HG03442 (cell line): Measurements from ENCODE around the gene FAM174B.
"Not testable (repeated sequence)": the region's sequence is repeated elsewhere in the genome, so short reads cannot be mapped to it uniquely, and the experiment has no call there.

Source experiments
- ATAC-seq: cut with Tn5 transposase; IDR thresholded peaks from one replicate; pipeline ENCODE4 v1.9.1; 2021; ENCODE audit warnings: mild to moderate bottlenecking, moderate library complexity; ENCODE audit not compliant: unreplicated experiment

The FAM174B gene

DNA sequence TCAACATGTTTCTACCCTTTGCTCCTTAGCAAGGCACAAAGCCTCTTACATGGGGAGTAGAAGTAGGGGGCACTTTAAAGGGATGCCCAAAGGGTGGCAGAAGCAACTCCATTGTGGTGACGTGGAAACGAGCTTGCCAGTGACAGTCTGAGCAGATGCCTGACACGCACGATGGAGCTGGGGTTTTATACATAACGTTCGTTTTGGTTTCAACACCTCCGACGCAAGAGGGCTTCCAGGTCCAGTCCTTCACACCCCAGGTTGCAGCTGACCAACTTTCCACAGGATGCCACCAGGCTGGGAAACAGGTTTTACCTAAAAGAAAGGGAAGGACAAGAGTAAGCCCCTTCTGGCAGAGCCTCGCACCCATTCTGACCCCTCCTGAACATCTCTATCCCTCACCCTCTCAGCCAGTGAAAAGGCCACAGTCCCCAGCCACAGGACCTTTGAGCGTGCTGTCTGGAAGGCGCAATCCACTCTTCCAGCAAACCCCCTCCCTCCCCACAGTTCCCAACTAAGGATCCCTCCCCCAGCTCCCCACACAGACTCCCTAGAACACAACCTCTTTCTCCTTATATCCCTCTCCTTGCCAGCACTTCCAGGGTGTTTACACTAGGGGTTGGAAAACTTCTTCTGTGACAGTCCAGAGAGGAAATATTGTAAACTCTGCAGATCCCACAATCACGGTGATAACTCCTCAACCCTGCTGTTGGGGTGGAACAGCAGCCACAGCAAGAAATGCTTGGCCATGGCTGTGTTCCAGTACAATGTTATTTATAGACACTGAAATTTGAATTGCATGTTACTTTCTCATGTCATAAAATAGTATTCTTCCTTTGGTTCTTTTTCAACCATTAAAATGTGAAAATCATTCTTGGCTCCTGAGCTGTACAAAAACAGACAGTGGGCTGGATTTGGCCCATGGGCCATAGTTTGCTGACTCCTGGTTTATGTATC is 36.2 kb downstream of the FAM174B start:
- no peak for ATAC-seq

DNA sequence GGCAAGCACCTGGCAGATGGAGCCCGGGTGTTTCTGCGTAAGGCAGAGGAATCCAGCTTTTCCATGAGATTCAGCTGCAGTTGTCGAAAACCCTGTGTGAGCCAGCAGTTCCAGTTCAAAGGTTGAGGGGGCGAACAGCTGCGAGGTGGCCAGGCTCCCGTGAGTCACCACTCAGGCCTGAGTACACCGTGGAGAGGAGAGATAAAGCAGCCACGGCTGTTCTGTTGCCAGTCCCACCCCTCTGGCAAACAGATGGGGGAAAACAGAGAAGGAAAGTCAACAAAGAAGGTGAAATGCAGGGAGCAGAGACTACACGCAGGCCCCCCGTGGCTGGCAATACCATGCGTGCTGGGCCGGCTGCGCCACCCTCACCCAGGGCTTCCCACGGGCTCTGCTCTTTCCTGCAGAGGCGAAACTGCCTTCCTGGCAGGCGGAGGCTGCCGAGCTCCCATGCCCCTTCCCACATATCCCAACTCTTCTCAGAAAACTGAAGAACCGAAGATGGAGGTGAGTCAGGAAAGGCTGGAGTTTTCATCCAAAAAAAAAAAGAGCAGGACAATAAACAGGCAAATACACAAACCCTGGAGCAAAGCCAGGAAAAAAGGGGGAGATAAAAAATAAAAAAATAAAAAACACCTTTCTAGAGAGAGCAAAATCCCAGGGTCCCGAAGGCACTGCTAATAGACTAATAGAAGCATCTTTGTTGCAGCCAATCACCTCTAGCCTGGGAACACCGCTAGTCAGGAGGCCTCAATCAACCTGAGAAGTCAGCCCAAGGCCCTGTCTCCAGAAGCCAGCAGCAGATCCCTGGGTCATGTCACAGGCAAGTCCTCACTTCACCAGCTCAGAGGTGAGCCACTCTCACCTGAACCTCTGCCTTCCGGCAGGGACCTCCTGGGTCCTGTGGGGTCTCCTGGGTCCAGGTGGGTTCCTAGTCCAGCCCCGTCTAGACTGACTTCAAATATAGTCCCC is 37.7 kb downstream of the FAM174B start:
- ATAC-seq: no peak

DNA sequence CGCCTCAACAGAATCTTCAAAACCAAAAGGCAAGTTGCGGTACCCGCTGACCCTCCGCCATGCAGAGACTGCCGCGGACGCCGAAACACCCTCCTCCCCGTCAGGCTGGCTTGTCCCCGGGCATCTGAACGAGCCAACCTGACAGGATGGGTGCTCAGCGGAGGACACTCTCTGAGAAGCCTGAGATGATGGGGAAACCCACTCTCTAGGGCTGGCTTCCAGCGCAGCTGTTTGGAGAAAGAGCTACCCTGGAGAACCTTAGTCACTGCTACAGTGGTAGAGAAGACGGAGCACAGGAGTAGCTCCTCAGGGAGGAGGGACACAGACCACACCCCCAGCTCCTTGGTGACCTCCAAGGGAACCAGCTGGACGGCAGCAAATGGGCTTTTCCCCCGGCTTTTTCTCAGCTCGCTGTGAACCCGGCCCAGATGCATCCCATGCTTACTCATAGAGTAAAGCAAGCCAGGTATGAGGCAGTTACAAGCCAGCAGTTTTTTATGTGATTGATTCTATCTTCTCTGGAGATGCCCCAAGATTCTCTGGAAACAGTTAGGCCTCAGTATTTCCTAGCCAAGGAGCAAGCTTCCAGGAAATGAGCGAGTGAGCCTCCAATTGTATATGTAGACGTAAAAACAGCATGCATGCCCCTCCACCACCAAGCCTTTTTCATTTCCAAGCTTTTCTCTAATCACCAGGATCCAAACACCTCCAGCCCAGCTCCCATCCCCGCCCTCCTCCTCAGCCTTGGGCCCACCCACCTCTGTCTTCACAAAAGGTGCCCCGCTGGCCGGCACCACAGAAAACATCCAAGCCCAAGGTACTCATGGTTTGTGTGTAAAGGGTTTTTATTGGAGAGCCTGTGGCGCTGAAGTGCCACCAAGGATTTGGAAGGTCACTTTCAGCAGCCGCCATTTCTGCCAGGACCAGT is 38.7 kb downstream of the FAM174B start:
- no peak for ATAC-seq

DNA sequence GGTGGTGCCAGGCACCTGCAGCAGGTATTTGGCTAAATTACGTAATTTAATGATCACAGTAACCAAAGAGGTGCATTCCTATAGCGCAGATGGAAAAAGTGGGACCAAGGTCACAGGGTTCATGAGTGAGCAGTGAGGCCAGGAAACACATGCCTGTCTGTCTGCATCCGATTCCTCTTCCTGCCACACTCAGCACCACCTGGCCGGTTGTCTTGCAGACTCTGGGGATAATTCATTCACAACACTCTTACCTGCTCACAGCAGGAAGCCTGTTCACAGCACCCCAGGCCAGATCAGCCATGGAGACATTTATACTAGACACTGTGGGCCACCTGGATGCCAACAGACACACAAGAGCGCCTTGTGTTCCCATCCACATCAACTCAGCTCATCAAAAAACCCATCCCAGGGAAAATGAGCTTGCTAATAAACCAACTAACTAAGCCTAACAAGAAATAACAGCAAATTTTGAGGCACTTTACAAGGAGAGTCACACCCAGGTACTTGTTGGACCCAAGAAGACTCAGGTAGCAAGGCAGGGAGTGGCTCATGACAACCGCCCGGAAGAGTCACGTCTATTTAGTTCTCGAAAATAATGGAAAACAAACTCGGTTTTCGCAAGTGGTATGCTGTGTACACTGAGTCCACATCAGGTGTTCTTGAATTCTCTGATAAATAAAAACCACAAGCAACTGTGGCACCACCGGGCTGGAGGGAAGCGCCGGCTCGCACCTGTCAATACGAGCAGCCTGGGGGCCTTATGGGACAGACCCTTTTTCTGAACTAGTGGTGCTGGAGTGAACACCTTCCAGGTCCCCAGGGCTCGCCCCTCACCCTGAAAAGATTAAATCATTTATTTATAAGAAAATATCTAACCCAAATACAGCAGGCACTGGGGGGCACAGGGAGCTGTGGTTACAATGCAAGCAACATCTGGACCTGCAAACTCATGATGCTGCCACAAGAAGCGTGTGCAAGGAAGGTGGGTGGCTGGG is 40.5 kb downstream of the FAM174B start:
- no peak for ATAC-seq

DNA sequence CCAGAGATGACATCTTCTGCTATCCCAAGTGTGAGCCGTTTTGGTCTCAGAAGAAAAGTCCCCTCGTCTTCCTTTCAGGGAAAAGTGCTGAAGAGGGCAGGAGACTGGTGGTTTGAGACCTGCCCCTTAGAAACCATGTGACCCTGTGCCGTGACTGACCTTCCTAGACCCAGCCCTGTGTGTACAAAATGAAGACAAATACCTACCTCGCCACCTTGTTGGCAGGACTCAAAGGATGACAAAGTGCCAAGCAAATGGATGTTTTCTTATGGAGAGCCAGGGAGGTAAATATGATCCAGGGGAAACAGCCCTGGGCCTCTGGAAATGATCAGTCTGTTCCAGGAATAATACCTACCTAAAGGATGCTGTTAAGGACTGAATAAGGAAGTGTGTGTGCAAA is 41.3 kb downstream of the FAM174B start:
- no peak for ATAC-seq

DNA sequence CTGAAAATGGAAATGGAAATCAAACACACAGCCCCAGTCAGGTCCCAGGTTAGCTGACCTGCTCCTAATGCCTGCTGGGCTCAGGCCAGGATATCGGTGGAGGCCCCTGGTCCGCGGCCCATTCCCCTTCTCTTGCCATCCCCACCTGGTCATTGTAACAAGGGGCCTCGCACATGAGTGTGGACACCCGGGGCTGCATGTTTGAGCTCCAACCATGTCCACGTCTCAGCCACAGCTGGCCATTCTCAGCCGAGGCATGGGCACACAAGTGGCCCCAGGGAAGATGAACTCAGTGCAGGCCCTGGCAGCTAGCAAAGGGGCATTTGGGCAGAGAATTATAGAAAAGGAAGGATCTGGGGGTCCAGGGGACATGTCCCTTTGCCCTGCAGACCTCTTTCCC is 41.7 kb downstream of the FAM174B start:
- no peak for ATAC-seq

DNA sequence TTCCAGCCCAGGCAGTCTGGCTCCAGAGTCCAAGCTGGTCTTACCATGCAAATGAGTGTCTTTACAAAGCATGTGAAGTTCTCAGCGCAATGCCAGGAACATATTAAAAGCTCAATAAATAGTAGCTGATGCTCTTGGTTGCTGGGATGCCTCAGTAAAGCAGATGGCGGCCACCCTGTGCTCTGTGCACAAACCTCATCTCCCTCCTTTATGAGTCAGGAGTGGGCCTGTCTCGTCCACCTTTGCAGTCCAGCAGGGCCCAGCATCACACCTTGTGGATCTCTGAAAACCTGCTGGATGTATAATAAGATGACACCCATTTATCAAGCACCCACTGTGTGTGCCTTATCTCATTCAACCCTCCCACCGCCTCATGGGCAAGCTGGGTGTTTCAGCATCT is 42.7 kb downstream of the FAM174B start:
- no peak for ATAC-seq

DNA sequence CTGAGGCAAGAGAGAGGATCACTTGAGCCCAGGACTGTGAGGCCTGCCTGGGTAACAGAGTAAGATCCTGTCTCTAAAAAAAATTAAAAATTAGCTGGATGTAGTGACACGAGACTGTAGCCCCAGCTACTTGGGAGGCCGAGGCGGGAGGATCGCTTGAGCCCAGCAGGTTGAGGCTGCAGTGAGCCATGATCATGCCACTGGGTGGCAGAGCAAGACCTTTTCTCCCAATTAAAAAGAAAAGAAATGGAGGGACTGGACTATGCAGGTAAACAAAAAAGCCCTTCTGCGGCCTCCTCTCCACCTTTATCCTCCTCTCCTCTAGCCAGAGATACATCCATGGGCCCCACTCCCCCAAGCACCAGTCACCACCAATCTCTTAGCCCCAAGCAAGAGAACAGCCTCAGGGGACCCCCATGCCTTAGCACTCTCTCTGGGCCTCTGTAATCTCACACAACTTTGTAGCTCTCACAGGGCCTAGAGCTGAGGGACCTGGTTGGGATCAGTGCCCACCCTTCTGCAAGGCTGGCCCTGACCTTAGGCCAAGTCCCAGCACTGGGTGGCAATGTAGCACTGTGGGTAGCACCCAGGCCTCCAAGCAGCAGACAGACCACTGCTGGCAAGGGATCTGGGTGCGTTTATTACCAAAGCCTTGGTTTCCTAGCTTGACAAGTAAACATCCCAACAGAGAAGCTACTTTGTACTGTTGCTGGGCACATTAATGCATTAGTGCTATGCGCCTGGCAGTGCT is 43.4 kb downstream of the FAM174B start:
- no peak for ATAC-seq

DNA sequence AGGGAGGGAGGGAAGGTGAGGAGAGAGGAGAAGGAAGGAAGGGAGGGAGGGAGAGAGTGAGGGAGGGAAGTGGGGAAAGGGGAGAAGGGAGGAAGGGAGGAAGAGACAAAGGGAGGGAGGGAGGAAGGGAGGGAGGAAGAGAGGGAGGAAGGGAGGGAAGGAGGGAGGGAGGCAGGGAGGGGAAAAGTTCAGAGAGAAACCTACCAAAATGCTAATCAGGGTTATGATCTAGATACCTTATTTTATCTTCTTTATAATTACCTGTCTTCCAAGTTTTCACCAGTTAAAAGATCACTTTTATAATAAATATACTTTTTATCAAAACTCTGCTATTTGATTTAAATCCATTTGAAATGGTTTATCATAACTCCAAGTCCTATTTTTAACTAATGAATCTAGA is 44.4 kb downstream of the FAM174B start:
- no peak for ATAC-seq

DNA sequence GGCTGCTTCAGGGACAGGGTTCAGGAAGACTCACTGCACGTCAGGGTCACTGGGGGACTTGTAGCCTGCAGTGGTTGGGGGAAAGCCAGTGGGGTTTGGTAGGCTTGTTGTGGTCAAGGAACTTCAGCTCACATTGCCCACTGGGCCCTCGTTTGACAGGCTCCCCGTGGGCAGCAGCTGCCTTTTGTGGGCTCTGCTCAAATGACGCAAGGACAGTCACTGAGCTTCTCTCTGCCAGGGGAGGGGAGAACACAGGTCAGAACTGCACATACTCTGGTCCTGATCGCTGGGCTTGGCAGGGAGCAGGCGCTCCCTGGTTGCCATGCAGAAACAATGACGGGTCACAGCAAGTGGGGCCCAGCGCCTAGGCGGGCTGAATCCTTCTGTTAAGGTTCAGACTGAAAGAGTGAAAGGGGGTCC is 45.5 kb downstream of the FAM174B start:
- ATAC-seq: no peak

DNA sequence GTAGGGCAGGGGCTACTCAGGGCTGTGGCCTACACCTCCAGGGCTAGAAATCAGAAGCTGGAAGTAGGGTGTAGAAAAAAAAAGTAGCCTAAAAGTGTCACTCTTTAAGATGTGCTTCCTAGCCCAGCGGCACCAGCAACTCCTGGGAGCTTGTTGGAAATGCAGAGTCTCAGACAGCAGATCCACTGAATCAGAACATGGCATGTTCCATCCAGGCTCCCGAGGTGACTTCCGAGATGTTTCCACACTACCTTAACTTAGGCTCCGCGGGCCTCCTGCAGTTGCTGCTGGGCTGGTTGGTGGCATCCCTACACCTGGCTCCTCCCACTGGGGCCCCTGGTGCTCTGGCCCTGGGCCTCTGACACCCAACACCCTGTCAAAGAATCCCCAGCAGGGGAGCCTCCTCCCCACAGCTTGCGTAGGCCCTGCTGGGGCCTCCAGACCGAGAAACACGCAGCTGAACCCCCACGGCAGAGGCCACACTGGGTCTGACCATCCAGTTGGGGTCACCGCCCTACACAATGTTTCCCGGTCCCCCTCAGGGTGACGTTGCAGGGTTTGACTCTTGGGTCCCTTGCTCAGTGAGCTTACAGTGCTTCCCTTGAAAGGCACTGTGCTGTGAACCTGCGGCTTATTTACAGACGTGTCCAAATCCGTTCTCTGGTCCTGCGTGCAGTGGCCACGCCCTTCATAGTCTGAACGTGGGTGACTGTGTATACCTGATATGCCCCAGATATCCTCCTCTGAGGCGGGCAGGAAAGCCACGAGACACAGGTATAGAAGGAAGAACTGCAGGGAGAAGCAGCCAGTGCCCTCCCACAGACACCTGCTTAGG is 46.5 kb downstream of the FAM174B start:
- no peak for ATAC-seq

DNA sequence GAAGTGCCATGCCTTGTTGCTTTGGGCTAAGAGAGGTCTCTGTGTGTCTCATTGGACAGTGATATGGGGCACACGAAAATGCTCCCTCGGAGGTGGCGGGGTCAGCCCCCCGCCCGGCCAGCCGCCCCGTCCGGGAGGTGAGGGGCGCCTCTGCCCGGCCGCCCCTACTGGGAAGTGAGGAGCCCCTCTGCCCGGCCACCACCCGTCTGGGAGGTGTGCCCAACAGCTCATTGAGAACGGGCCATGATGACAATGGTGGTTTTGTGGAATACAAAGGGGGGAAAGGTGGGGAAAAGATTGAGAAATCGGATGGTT is 48.8 kb downstream of the FAM174B start:
- not testable (repeated sequence) for ATAC-seq

DNA sequence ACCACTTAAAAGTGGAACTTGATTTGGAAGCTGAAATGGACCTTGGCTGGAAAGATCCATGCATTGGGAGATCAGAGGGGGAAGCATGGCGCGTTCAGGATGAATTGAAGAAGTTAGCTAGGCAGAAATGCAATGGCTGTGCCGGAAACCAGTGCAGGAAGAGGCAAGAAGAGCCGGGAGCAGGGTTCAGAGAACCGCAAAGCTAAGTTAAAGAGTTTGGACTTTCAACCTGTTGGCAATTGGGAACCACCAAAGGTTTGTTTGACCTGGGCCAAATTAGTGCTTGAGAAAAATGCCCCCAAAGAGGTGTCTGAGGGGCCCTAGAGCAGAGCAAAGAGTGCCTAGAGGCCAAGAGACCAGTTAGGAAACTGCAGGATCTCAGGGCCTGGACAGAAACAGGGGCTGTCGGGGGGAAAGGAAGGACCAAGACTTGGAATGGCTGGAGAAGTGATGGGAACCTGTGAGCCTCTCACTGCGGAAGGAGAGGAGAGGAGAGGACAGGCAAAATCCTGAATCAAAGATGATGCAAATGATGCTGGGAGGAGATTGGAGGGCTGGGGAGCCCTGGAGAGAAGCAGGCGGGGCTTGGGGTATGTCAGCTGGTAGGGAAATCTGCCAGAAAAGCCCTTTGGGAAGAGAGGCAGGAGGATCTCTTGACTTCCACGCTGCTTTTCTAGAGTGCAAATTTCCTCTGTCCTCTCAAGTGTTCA is 49.3 kb downstream of the FAM174B start:
- no peak for ATAC-seq

DNA sequence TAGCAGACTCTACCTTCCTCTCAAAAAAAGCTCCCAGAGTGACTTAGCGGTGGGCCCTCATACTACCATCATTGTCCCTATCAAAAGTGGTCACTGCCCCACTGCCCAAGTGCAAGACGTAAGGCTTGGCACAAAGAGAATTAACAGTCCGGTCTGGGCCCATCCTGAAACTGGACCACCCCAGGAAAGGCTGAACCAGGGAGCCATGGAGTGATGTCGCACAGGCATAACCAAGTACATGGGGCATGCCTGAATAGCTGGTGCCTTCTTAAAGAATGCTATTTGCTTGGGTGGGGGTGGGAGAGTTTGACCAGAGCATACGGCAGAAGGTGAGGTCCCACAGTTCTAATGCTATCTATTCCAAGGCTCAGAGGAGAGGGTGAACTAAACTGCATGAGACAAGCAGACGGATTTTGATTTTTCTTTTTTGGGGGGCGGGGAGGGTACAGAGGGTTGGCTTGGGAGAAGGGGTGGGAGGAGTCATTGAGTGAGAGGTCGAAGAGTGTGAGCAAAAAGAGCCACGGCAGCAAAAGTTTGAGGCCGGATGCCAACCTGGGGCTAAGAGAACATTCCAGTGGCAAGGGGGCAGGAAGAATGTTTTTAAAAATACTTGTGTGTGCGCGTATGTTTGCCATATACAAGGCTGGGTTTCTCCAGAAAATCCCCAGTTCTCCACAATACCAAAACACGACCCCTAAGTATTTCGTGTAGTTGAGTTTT is 50.2 kb downstream of the FAM174B start:
- no peak for ATAC-seq

DNA sequence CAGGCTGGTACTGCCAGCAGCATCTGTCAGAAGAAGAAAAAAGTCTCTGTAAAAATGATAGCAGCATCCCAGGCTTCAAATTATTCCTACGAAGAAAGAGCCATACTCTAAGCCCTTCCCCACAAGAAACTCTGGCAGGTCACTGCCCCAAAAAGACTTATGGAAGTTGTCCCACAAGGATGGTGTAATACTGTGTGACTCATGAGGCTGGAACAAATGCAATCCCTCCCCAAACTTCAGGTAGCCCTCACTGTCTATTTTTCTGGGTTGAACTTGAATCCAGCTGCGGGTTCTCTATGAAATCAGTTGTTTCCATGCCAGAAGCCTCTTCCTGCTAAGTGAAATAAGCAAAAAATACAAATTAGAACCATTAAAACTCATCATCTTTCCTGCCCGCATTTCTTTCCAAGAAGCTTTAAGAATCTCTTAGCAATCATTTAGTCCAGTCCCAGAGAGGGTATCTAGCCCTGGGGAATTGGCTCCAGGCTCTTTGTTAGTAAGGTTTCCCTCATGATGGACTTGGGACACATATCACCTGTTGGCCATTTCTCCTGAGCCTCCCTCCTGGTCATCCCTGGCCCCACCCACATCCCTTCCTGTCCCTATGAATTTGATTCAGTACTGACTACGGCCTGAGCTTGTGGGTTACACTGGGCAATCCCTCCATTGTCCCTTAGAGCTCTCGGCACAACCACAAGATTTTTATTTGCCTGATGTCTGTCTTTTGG is 51.7 kb downstream of the FAM174B start:
- ATAC-seq: no peak

DNA sequence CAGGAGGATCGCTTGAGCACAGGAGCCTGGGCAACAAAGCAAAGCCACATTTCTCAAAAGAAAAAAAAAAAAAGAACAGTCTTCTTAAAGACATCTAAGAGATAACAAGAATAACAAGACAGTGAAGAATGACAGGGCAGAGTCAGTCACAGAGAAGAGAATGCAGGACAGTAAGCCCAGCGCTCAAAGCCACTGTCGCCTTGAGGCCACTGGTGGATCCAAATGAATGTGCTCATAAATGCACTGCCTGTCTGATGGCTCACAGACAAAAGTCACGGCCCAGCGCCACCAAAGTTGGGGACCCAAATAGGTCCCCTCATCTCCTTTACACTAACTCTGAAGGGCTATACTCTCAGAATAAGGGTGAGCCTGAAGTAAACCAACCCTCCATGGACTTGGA is 52.3 kb downstream of the FAM174B start:
- no peak for ATAC-seq
